HepG2 (cell line): ENCODE data around the gene DNAAF6. TPM values are rescaled to one million over a fixed set of nuclear protein-coding genes. Genes with fewer than 3 reads are reported as not detected.

Experiments used
- CEBPZ ChIP-seq: IDR thresholded peaks from 2 replicates; pipeline ENCODE4 v1.6.1; 2012; ENCODE audit warnings: low read length, improper control_type of control experiment
- CREB1 ChIP-seq, 2 experiments: fragments of 450-650 bp in 1 of 2; IDR thresholded peaks; 2 replicates each; pipeline ENCODE4 v1.6.1; 2016 to 2017; ENCODE audit warnings: control low read depth in 1 of 2, mild to moderate bottlenecking in 1 of 2, missing compliant biosample characterization in 1 of 2, missing genetic modification characterization in 1 of 2
- CTCF ChIP-seq: sonication (generic); formaldehyde crosslinking; IDR thresholded peaks from 2 replicates; pipeline ENCODE4 v1.5.0; 2020; ENCODE audit warnings: mild to moderate bottlenecking, missing genetic modification reagents, moderate library complexity
- E2F1 ChIP-seq: sonication (generic); formaldehyde crosslinking; IDR thresholded peaks from 2 replicates; pipeline ENCODE4 v1.5.0; 2020; ENCODE audit warnings: missing genetic modification reagents
- KAT7 ChIP-seq: IDR thresholded peaks from 2 replicates; pipeline ENCODE4 v1.6.1; 2018; ENCODE audit warnings: borderline replicate concordance, missing compliant biosample characterization
- NFYB ChIP-seq: sonication (generic); formaldehyde crosslinking; IDR thresholded peaks from 2 replicates; pipeline ENCODE4 v1.4.0; 2020; ENCODE audit warnings: missing genetic modification reagents
- NFYC ChIP-seq: IDR thresholded peaks from 2 replicates; pipeline ENCODE4 v1.6.1; 2016; ENCODE audit warnings: missing genetic modification reagents, missing compliant biosample characterization
- UBTF ChIP-seq: sonication (generic); formaldehyde crosslinking; IDR thresholded peaks from 2 replicates; pipeline ENCODE4 v1.4.0; 2020; ENCODE audit warnings: mild to moderate bottlenecking, missing genetic modification reagents
- ZXDC ChIP-seq: sonication (generic); formaldehyde crosslinking; IDR thresholded peaks from 2 replicates; pipeline ENCODE4 v1.5.0; 2020; ENCODE audit warnings: mild to moderate bottlenecking, missing genetic modification reagents
- polyA plus RNA-seq, 8 experiments: library from polyadenylated mRNA; depleted of rRNA in 3 of 8; stranded (reverse) in 7 of 8; unstranded in 1 of 8; fragments of >200 nt; fragmentation: Illumina TruSeq in 4 of 8; extraction: Trizol in 4 of 8; gene quantifications; 2 replicates each; pipeline versions ENCODE4 v1.2.1 to v1.2.3, GENCODE V29; 2011 to 2016; ENCODE audit warnings: low read depth in 4 of 8, missing spikeins in 1 of 8, mixed read lengths in 1 of 8; ENCODE audit not compliant: insufficient read depth in 1 of 8
- total RNA-seq, 5 experiments: library from RNA; depleted of rRNA; stranded (reverse); fragments of >200 nt; fragmentation: Illumina TruSeq; extraction: Trizol; gene quantifications; 2 replicates each; pipeline ENCODE4 v1.2.3, GENCODE V29; 2016; ENCODE audit warnings: low read depth in 1 of 5
- TF ChIP-seq, protein P1 (sequence below): IDR thresholded peaks from 2 replicates; pipeline ENCODE4 v1.6.1; 2016
- TF ChIP-seq, protein P2 (sequence below): IDR thresholded peaks from 2 replicates; pipeline ENCODE4 v1.6.1; 2016; ENCODE audit warnings: low read depth

Gene DNAAF6
- total and polyA plus RNA-seq, 2 of the 13 experiments (the other 11 are each of a cell fraction or from before 2014, with no cell fraction given), result not detected

- TF ChIP-seq ZXDC (peak; percentile 65; the same call in 1 of the 2 replicates), UBTF (CRISPR knock-in tag) (peak; percentile 22; the same call in 1 of the 2 replicates), NFYC (CRISPR knock-in tag) (peak; percentile 80), E2F1 (CRISPR knock-in tag) (peak; percentile 15; the same call in 1 of the 2 replicates), CREB1 (IDR thresholded peaks at IDR 0.05) (no peak), CREB1 (CRISPR knock-in tag; IDR thresholded peaks at IDR 0.05) (peak; percentile 55; the same call in 1 of the 2 replicates), CEBPZ (no peak), CTCF (0 out of 2 replicates have a peak, but pooled peaks have one; percentile 5), KAT7 (CRISPR knock-in tag) (no peak), NFYB (peak; percentile 82)
- TF ChIP-seq, protein P1, sequence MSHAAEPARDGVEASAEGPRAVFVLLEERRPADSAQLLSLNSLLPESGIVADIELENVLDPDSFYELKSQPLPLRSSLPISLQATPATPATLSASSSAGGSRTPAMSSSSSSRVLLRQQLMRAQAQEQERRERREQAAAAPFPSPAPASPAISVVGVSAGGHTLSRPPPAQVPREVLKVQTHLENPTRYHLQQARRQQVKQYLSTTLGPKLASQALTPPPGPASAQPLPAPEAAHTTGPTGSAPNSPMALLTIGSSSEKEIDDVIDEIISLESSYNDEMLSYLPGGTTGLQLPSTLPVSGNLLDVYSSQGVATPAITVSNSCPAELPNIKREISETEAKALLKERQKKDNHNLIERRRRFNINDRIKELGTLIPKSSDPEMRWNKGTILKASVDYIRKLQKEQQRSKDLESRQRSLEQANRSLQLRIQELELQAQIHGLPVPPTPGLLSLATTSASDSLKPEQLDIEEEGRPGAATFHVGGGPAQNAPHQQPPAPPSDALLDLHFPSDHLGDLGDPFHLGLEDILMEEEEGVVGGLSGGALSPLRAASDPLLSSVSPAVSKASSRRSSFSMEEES (CRISPR knock-in tag), result no peak
- TF ChIP-seq, protein P2, sequence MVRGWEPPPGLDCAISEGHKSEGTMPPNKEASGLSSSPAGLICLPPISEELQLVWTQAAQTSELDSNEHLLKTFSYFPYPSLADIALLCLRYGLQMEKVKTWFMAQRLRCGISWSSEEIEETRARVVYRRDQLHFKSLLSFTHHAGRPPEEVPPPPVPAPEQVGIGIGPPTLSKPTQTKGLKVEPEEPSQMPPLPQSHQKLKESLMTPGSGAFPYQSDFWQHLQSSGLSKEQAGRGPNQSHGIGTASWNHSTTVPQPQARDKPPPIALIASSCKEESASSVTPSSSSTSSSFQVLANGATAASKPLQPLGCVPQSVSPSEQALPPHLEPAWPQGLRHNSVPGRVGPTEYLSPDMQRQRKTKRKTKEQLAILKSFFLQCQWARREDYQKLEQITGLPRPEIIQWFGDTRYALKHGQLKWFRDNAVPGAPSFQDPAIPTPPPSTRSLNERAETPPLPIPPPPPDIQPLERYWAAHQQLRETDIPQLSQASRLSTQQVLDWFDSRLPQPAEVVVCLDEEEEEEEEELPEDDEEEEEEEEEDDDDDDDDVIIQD (CRISPR knock-in tag), result peak; percentile 25; the same call in 1 of the 2 replicates
Measured at GRCh38 chrX:107205770-107206696, at the start of gene DNAAF6, which contains the start of gene NUP62CL (continued).
